ENCODE data around the gene GNB1. TPM values are rescaled to one million over a fixed set of nuclear protein-coding genes. Genes with fewer than 3 reads are reported as not detected.

GNB1 gene
- total and polyA plus RNA-seq, 9 of the 15 experiments (the other 6 are each of a cell fraction or from before 2014, with no cell fraction given), result 34.3 to 388 (median 114) TPM

DNA sequence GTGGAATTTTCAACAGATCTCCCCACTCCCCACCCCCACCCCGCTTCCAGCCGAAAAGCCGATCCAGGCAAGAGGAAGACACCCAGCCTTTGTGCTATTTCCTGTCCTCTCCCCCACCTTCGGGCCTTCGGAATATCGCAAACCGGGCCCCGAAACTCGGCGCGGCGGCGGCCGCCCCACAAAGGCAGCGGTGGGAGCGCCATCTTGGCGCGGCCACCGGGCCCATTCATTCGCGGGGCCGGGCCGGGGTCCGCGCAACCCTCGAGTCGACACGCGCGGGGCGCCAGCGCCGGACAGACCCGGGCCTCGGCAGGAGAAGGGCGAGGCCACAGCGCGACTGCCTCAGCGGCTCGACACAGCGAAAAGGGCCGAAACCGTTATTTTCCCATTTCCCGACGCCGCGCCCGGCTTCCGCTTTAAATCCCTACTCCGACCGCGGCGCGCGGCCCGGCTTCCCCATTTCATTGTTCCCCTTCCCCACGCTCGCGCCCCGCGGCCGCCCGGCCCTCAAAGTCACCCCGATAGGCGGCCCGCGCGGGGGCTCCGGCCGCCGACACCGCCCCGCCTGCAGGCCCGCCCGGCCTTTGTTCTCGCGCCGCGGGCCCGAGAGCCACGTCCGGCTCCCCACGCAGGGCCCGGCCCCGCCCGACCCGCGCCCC lies 911 bp downstream of the GNB1 start (continued):
- TF ChIP-seq, protein P1, sequence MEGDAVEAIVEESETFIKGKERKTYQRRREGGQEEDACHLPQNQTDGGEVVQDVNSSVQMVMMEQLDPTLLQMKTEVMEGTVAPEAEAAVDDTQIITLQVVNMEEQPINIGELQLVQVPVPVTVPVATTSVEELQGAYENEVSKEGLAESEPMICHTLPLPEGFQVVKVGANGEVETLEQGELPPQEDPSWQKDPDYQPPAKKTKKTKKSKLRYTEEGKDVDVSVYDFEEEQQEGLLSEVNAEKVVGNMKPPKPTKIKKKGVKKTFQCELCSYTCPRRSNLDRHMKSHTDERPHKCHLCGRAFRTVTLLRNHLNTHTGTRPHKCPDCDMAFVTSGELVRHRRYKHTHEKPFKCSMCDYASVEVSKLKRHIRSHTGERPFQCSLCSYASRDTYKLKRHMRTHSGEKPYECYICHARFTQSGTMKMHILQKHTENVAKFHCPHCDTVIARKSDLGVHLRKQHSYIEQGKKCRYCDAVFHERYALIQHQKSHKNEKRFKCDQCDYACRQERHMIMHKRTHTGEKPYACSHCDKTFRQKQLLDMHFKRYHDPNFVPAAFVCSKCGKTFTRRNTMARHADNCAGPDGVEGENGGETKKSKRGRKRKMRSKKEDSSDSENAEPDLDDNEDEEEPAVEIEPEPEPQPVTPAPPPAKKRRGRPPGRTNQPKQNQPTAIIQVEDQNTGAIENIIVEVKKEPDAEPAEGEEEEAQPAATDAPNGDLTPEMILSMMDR (IDR thresholded peaks at IDR 0.05 in 2 of 3, conservative IDR thresholded peaks at IDR 0.05 in 1 of 3; ENCODE audit: insufficient read depth in 2 of 3, low read depth in 1 of 3, low read length in 3 of 3), result peak in 1 of 3 experiments; percentile 1; a peak in 1 of 6 replicates
- TF ChIP-seq ZNF133 (CRISPR knock-in tag; IDR thresholded peaks at IDR 0.05) (no peak), RBM34 (IDR thresholded peaks at IDR 0.05; ENCODE audit: borderline replicate concordance, insufficient read depth, low read length) (no peak), PHF8 (IDR thresholded peaks at IDR 0.05; ENCODE audit: borderline replicate concordance, low read length) (peak; percentile 55; the same call in 1 of the 2 replicates), ZNF232 (CRISPR knock-in tag; IDR thresholded peaks at IDR 0.05) (no peak), ATF7 (IDR thresholded peaks at IDR 0.05) (0 out of 2 replicates have a peak, but pooled peaks have one; percentile 40), ZFX (CRISPR knock-in tag; IDR thresholded peaks at IDR 0.05) (peak; percentile 90), EP300 (IDR thresholded peaks at IDR 0.05; ENCODE audit: low read length) (no peak), EP400 (IDR thresholded peaks at IDR 0.05) (peak; percentile 37; the same call in 1 of the 2 replicates), CREB1 (IDR thresholded peaks at IDR 0.05) (no peak; the same call in 1 of the 2 replicates), CREB1 (CRISPR knock-in tag; IDR thresholded peaks at IDR 0.05) (0 out of 2 replicates have a peak, but pooled peaks have one; percentile 15)
- TF ChIP-seq, protein P2, sequence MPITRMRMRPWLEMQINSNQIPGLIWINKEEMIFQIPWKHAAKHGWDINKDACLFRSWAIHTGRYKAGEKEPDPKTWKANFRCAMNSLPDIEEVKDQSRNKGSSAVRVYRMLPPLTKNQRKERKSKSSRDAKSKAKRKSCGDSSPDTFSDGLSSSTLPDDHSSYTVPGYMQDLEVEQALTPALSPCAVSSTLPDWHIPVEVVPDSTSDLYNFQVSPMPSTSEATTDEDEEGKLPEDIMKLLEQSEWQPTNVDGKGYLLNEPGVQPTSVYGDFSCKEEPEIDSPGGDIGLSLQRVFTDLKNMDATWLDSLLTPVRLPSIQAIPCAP (CRISPR knock-in tag; IDR thresholded peaks at IDR 0.05; ENCODE audit: borderline replicate concordance), result no peak
- TF ChIP-seq, protein P3, sequence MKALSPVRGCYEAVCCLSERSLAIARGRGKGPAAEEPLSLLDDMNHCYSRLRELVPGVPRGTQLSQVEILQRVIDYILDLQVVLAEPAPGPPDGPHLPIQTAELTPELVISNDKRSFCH (CRISPR knock-in tag; IDR thresholded peaks at IDR 0.05), result no peak
- TF ChIP-seq, protein P3 (tag; IDR thresholded peaks at IDR 0.05), result peak; percentile 58; the same call in 1 of the 2 replicates
- TF ChIP-seq, protein P4, sequence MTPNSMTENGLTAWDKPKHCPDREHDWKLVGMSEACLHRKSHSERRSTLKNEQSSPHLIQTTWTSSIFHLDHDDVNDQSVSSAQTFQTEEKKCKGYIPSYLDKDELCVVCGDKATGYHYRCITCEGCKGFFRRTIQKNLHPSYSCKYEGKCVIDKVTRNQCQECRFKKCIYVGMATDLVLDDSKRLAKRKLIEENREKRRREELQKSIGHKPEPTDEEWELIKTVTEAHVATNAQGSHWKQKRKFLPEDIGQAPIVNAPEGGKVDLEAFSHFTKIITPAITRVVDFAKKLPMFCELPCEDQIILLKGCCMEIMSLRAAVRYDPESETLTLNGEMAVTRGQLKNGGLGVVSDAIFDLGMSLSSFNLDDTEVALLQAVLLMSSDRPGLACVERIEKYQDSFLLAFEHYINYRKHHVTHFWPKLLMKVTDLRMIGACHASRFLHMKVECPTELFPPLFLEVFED (CRISPR knock-in tag; conservative IDR thresholded peaks at IDR 0.05), result no peak
- TF ChIP-seq, protein P5, sequence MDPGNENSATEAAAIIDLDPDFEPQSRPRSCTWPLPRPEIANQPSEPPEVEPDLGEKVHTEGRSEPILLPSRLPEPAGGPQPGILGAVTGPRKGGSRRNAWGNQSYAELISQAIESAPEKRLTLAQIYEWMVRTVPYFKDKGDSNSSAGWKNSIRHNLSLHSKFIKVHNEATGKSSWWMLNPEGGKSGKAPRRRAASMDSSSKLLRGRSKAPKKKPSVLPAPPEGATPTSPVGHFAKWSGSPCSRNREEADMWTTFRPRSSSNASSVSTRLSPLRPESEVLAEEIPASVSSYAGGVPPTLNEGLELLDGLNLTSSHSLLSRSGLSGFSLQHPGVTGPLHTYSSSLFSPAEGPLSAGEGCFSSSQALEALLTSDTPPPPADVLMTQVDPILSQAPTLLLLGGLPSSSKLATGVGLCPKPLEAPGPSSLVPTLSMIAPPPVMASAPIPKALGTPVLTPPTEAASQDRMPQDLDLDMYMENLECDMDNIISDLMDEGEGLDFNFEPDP (CRISPR knock-in tag; IDR thresholded peaks at IDR 0.05), result no peak
- TF ChIP-seq, protein P6, sequence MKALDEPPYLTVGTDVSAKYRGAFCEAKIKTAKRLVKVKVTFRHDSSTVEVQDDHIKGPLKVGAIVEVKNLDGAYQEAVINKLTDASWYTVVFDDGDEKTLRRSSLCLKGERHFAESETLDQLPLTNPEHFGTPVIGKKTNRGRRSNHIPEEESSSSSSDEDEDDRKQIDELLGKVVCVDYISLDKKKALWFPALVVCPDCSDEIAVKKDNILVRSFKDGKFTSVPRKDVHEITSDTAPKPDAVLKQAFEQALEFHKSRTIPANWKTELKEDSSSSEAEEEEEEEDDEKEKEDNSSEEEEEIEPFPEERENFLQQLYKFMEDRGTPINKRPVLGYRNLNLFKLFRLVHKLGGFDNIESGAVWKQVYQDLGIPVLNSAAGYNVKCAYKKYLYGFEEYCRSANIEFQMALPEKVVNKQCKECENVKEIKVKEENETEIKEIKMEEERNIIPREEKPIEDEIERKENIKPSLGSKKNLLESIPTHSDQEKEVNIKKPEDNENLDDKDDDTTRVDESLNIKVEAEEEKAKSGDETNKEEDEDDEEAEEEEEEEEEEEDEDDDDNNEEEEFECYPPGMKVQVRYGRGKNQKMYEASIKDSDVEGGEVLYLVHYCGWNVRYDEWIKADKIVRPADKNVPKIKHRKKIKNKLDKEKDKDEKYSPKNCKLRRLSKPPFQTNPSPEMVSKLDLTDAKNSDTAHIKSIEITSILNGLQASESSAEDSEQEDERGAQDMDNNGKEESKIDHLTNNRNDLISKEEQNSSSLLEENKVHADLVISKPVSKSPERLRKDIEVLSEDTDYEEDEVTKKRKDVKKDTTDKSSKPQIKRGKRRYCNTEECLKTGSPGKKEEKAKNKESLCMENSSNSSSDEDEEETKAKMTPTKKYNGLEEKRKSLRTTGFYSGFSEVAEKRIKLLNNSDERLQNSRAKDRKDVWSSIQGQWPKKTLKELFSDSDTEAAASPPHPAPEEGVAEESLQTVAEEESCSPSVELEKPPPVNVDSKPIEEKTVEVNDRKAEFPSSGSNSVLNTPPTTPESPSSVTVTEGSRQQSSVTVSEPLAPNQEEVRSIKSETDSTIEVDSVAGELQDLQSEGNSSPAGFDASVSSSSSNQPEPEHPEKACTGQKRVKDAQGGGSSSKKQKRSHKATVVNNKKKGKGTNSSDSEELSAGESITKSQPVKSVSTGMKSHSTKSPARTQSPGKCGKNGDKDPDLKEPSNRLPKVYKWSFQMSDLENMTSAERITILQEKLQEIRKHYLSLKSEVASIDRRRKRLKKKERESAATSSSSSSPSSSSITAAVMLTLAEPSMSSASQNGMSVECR (CRISPR knock-in tag; IDR thresholded peaks at IDR 0.05), result peak; percentile 63
